Sigmoid colon (tissue), 4 donors: ENCODE measurements around the gene CHCHD4.

Source experiments
- POLR2A ChIP-seq, 2 donors: fragments of 450-650 bp; IDR thresholded peaks; one replicate each; pipeline ENCODE4 v1.6.1; 2016; ENCODE audit warnings: antibody characterized with exemption in 2 of 2, mild to moderate bottlenecking in 2 of 2, moderate library complexity in 2 of 2
- POLR2AphosphoS5 ChIP-seq, 4 donors: sonication (generic); formaldehyde crosslinking; IDR thresholded peaks; one replicate each; pipeline ENCODE4 v1.6.1; 2017; ENCODE audit warnings: antibody characterized with exemption in 4 of 4
- TF ChIP-seq, protein P1 (sequence below), 4 experiments: fragments of 450-650 bp in 3 of 4; fragments of 200-600 bp in 1 of 4; IDR thresholded peaks; one replicate each; pipeline ENCODE4 v1.5.1; 2016 to 2019; ENCODE audit warnings: antibody characterized with exemption in 4 of 4, mild to moderate bottlenecking in 3 of 4, moderate library complexity in 2 of 4

DNA sequence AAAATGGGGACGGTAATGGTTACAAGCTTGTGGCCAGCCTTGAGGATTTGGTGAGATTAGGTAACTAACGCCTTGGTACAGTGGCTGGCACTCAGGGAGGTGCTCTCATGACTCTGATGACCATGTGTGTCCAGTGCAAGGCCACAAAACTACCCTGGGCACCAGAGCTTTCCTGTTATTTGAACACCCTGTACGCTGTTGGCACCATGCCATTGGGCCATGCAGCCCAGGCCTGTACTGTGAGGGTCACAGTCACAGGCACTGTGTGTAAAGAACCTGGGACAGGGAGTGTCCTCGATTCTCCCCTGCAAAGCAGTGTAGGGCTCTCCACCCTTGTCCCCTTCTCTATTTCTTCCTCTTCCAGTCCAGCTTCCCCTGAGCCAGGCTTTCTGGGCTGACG is 6.5 kb upstream of the CHCHD4 start:
- TF ChIP-seq POLR2A (IDR thresholded peaks at IDR 0.05) (no peak), POLR2AphosphoS5 (IDR thresholded peaks at IDR 0.05) (no peak)
- TF ChIP-seq, protein P1, sequence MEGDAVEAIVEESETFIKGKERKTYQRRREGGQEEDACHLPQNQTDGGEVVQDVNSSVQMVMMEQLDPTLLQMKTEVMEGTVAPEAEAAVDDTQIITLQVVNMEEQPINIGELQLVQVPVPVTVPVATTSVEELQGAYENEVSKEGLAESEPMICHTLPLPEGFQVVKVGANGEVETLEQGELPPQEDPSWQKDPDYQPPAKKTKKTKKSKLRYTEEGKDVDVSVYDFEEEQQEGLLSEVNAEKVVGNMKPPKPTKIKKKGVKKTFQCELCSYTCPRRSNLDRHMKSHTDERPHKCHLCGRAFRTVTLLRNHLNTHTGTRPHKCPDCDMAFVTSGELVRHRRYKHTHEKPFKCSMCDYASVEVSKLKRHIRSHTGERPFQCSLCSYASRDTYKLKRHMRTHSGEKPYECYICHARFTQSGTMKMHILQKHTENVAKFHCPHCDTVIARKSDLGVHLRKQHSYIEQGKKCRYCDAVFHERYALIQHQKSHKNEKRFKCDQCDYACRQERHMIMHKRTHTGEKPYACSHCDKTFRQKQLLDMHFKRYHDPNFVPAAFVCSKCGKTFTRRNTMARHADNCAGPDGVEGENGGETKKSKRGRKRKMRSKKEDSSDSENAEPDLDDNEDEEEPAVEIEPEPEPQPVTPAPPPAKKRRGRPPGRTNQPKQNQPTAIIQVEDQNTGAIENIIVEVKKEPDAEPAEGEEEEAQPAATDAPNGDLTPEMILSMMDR (IDR thresholded peaks at IDR 0.05), result no peak
